Liver (tissue), 9 donors: ENCODE results near the gene SESTD1. TPM values are rescaled to one million over a fixed set of nuclear protein-coding genes. Genes with fewer than 3 reads are reported as not detected.

Experiments used
- DNase-seq: peaks from one replicate; pipeline ENCODE4 v3.0.0-alpha.2; 2017; ENCODE audit warnings: low spot score
- H3K27ac ChIP-seq, 2 donors: one replicate each; pipeline ENCODE4 v1.7.0; 2013; ENCODE audit warnings: inconsistent platforms in 2 of 2, low read length in 2 of 2, control low read depth in 1 of 2, low read depth in 1 of 2, mild to moderate bottlenecking in 1 of 2
- H3K27me3 ChIP-seq, 4 donors: one replicate each; pipeline versions ENCODE4 v1.6.1 to v1.7.0; 2013; ENCODE audit warnings: low read length in 3 of 4, inconsistent platforms in 1 of 4, mild to moderate bottlenecking in 1 of 4, moderate library complexity in 1 of 4; ENCODE audit not compliant: control insufficient read depth in 4 of 4, insufficient read depth in 4 of 4
- H3K36me3 ChIP-seq, 4 donors: one replicate each; pipeline versions ENCODE4 v1.6.1 to v1.7.0; 2013; ENCODE audit warnings: low read length in 3 of 4, mild to moderate bottlenecking in 3 of 4, low read depth in 1 of 4, moderate library complexity in 1 of 4; ENCODE audit not compliant: control insufficient read depth in 4 of 4, insufficient read depth in 3 of 4
- H3K4me1 ChIP-seq, 4 donors: one replicate each; pipeline versions ENCODE4 v1.6.1 to v1.7.0; 2013; ENCODE audit warnings: low read length in 3 of 4, mild to moderate bottlenecking in 3 of 4, moderate library complexity in 1 of 4; ENCODE audit not compliant: control insufficient read depth in 4 of 4, insufficient read depth in 4 of 4
- H3K4me3 ChIP-seq, 3 donors: one replicate each; pipeline versions ENCODE4 v1.6.1 to v1.7.0; 2013; ENCODE audit warnings: low read length in 3 of 3, control low read depth in 1 of 3, low read depth in 1 of 3, mild to moderate bottlenecking in 1 of 3
- H3K9ac ChIP-seq, 2 donors: one replicate each; pipeline ENCODE4 v1.7.0; 2013; ENCODE audit warnings: low read length in 2 of 2, mild to moderate bottlenecking in 2 of 2, moderate library complexity in 2 of 2, control low read depth in 1 of 2, low read depth in 1 of 2
- H3K9me3 ChIP-seq, 4 donors: one replicate each; pipeline versions ENCODE4 v1.6.1 to v1.7.0; 2013; ENCODE audit warnings: low read length in 3 of 4; ENCODE audit not compliant: control insufficient read depth in 4 of 4
- ATF3 ChIP-seq: IDR thresholded peaks from 2 replicates; pipeline ENCODE4 v1.6.1; 2016; ENCODE audit warnings: antibody characterized with exemption
- CTCF ChIP-seq: fragments of 150-350 bp; IDR thresholded peaks from 2 replicates; pipeline ENCODE4 v1.5.1; 2017; ENCODE audit warnings: improper control_type of control experiment, low read depth, low read length; ENCODE audit not compliant: missing input control
- EGR1 ChIP-seq, 2 donors: IDR thresholded peaks; 2 replicates each; pipeline ENCODE4 v1.6.1; 2016 to 2018; ENCODE audit warnings: antibody characterized with exemption in 2 of 2, low read depth in 2 of 2
- FOXA1 ChIP-seq: IDR thresholded peaks from 2 replicates; pipeline ENCODE4 v1.6.1; 2016; ENCODE audit warnings: antibody characterized with exemption
- GABPA ChIP-seq, 2 donors: IDR thresholded peaks in 1 of 2; conservative IDR thresholded peaks in 1 of 2; 2 replicates each; pipeline ENCODE4 v1.6.1; 2016; ENCODE audit warnings: antibody characterized with exemption in 2 of 2, mild to moderate bottlenecking in 1 of 2, moderate library complexity in 1 of 2
- HNF4G ChIP-seq: IDR thresholded peaks from 2 replicates; pipeline ENCODE4 v1.6.1; 2016; ENCODE audit warnings: antibody characterized with exemption
- JUND ChIP-seq, 2 donors: IDR thresholded peaks; 2 replicates each; pipeline ENCODE4 v1.6.1; 2016; ENCODE audit warnings: antibody characterized with exemption in 2 of 2
- MAX ChIP-seq: IDR thresholded peaks from 2 replicates; pipeline ENCODE4 v1.6.1; 2016; ENCODE audit warnings: antibody characterized with exemption
- NR2F2 ChIP-seq: IDR thresholded peaks from 2 replicates; pipeline ENCODE4 v1.6.1; 2016; ENCODE audit warnings: antibody characterized with exemption
- RAD21 ChIP-seq, 2 donors: IDR thresholded peaks; 2 replicates each; pipeline ENCODE4 v1.6.1; 2016; ENCODE audit warnings: antibody characterized with exemption in 2 of 2, mild to moderate bottlenecking in 2 of 2
- REST ChIP-seq: IDR thresholded peaks from 2 replicates; pipeline ENCODE4 v1.6.1; 2016; ENCODE audit warnings: antibody characterized with exemption, mild to moderate bottlenecking
- RXRA ChIP-seq, 2 donors: IDR thresholded peaks; 2 replicates each; pipeline ENCODE4 v1.6.1; 2017 to 2018; ENCODE audit warnings: antibody characterized with exemption in 2 of 2, mild to moderate bottlenecking in 1 of 2
- SP1 ChIP-seq: IDR thresholded peaks from 2 replicates; pipeline ENCODE4 v1.6.1; 2018; ENCODE audit warnings: antibody characterized with exemption, mild to moderate bottlenecking
- TAF1 ChIP-seq: conservative IDR thresholded peaks from 2 replicates; pipeline ENCODE4 v1.6.1; 2016; ENCODE audit warnings: antibody characterized with exemption, mild to moderate bottlenecking
- YY1 ChIP-seq: IDR thresholded peaks from 2 replicates; pipeline ENCODE4 v1.6.1; 2016; ENCODE audit warnings: antibody characterized with exemption, mild to moderate bottlenecking
- ZBTB33 ChIP-seq: IDR thresholded peaks from 2 replicates; pipeline ENCODE4 v1.6.1; 2016; ENCODE audit warnings: antibody characterized with exemption
- WGBS: extraction: QIAGEN DNeasy Blood & Tissue Kit; methylation state at CpG from one replicate; pipeline ENCODE4 v1.1.7; 2013; 5-methylcytosine and 5-hydroxymethylcytosine counted together
- polyA plus RNA-seq, 2 donors: library from polyadenylated mRNA; stranded (reverse) in 1 of 2; unstranded in 1 of 2; fragments of 200-250 nt in 1 of 2; fragments of >200 nt in 1 of 2; fragmentation: Nextera tagmentation in 1 of 2; extraction: Ambion mirVana in 1 of 2; gene quantifications; one replicate each; pipeline versions ENCODE4 v1.2.1 to v1.2.3, GENCODE V29; 2013 to 2015
- total RNA-seq, 2 donors: library from RNA; depleted of rRNA; stranded (reverse); fragments of >200 nt; gene quantifications; one replicate each; pipeline ENCODE4 v1.2.3, GENCODE V29; 2014
- donor health status: healthy.
- donor health status: healthy.
- donor health status: healthy.
- donor health status: healthy.
- donor health status: healthy.

Gene SESTD1
- total and polyA plus RNA-seq, 4 donors, result 6.3 to 10.1 (median 7.4) TPM

GRCh38 chr2:179304424-179304823, 39.8 kb upstream of the SESTD1 start:
- Histone ChIP-seq H3K36me3 (no peaks in the 10 kb centered on the region), H3K9ac (no peak overlapping the region), H3K9me3 (no peaks in the 10 kb centered on the region), H3K4me3 (no peak overlapping the region), H3K27ac (no peak overlapping the region), H3K4me1 (no peaks in the 10 kb centered on the region), H3K27me3 (no peaks in the 10 kb centered on the region)
- TF ChIP-seq TAF1, result no peak
- no peak for TF ChIP-seq HNF4G
- no peak for TF ChIP-seq EGR1 (IDR thresholded peaks at IDR 0.05; ENCODE audit: low read depth in 2 of 2)
- TF ChIP-seq YY1, result no peak
- TF ChIP-seq GABPA (IDR thresholded peaks at IDR 0.05 in 1 of 2, conservative IDR thresholded peaks at IDR 0.05 in 1 of 2), result no peak
- TF ChIP-seq REST, result no peak
- no peak for TF ChIP-seq CTCF
- no peak for TF ChIP-seq ZBTB33
- TF ChIP-seq MAX, result no peak
- TF ChIP-seq FOXA1, result no peak
- no peak for TF ChIP-seq NR2F2
- TF ChIP-seq RAD21 (IDR thresholded peaks at IDR 0.05), result no peak
- no peak for TF ChIP-seq RXRA (IDR thresholded peaks at IDR 0.05)
- no peak for TF ChIP-seq JUND (IDR thresholded peaks at IDR 0.05)
- no peak for TF ChIP-seq SP1
- TF ChIP-seq ATF3, result no peak
- WGBS, result 79% methylated on average over 2 of the region's 2 CpGs
- no peak for DNase-seq
